ENCODE measurements around the gene TMEM214.
"Not testable (repeated sequence)": the region's sequence is repeated elsewhere in the genome, so short reads cannot be mapped to it uniquely, and the experiment has no call there.

Gene TMEM214

GRCh38 chr2:27070653-27071276 is 38.0 kb downstream of the TMEM214 start:
- no peak for DNase-seq (ENCODE audit: low read depth)

- DNase-seq (ENCODE audit: low read depth): no peak
These were observed 38.7 kb downstream of the TMEM214 start, which contains the start of gene OST4 for GRCh38 chr2:27071277-27071989. Gene OST4, minus strand, starts transcription at chr2:27071654.

- no peak for DNase-seq (ENCODE audit: low read depth)
These were observed 39.4 kb downstream of the TMEM214 start for GRCh38 chr2:27071990-27072830.

GRCh38 chr2:27072920-27073319 is 40.2 kb downstream of the TMEM214 start:
- DNase-seq (ENCODE audit: low read depth): no peak

- DNase-seq (ENCODE audit: low read depth): no peak
These were observed 41.0 kb downstream of the TMEM214 start for GRCh38 chr2:27073782-27074181.

GRCh38 chr2:27074738-27075565 is 42.2 kb downstream of the TMEM214 start:
- no peak for DNase-seq (ENCODE audit: low read depth)

GRCh38 chr2:27075566-27075871 is 42.8 kb downstream of the TMEM214 start:
- not testable (repeated sequence) for DNase-seq (ENCODE audit: low read depth)

GRCh38 chr2:27076323-27076722 is 43.6 kb downstream of the TMEM214 start:
- DNase-seq (ENCODE audit: low read depth): no peak

- DNase-seq (ENCODE audit: low read depth): no peak
These were observed 44.5 kb downstream of the TMEM214 start for GRCh38 chr2:27077231-27077630.

- peak; percentile 90 for DNase-seq (ENCODE audit: low read depth)
These were observed 45.8 kb downstream of the TMEM214 start, which contains the start of gene EMILIN1 for GRCh38 chr2:27078267-27079194. Gene EMILIN1, plus strand, starts transcription at chr2:27078615. Its CDS starts 451 bp downstream, at chr2:27079066.

GRCh38 chr2:27079233-27080139 is 46.7 kb downstream of the TMEM214 start:
- DNase-seq (ENCODE audit: low read depth): no peak

- no peak for DNase-seq (ENCODE audit: low read depth)
These were observed 47.3 kb downstream of the TMEM214 start for GRCh38 chr2:27080140-27080469.

GRCh38 chr2:27080603-27080936 is 47.8 kb downstream of the TMEM214 start:
- DNase-seq (ENCODE audit: low read depth): no peak

GRCh38 chr2:27081984-27082772 is 49.4 kb downstream of the TMEM214 start:
- no peak for DNase-seq (ENCODE audit: low read depth)

GRCh38 chr2:27082773-27083409 is 50.1 kb downstream of the TMEM214 start:
- no peak for DNase-seq (ENCODE audit: low read depth)

GRCh38 chr2:27083410-27084296 is 50.9 kb downstream of the TMEM214 start:
- no peak for DNase-seq (ENCODE audit: low read depth)

GRCh38 chr2:27084297-27085061 is 51.7 kb downstream of the TMEM214 start:
- DNase-seq (ENCODE audit: low read depth): no peak

Data from GM04503 (cell line).